Kidney (tissue), 14 donors: ENCODE results near the gene CCDC85B. TPM values are rescaled to one million over a fixed set of nuclear protein-coding genes. Genes with fewer than 3 reads are reported as not detected.

Source experiments
- DNase-seq, 5 donors: peaks; one replicate each; pipeline ENCODE4 v3.0.0-alpha.2; 2013 to 2020
- FAIRE-seq: peaks from 2 replicates; lab custom pipeline; 2012; peaks lifted over from hg19 to GRCh38; lab: Jason Lieb, UNC
- H3K27ac ChIP-seq, 2 donors: one replicate each; pipeline ENCODE4 v1.7.0; 2013; ENCODE audit warnings: low read depth in 2 of 2, low read length in 2 of 2, inconsistent platforms in 1 of 2
- H3K27me3 ChIP-seq: one replicate; pipeline ENCODE4 v1.7.1; 2013; ENCODE audit warnings: low read length, inconsistent platforms; ENCODE audit not compliant: control insufficient read depth, insufficient read depth
- H3K36me3 ChIP-seq, 3 donors: one replicate each; pipeline versions ENCODE4 v1.7.0 to v1.7.1; 2013; ENCODE audit warnings: low read length in 3 of 3, control low read depth in 1 of 3, inconsistent platforms in 1 of 3; ENCODE audit not compliant: insufficient read depth in 3 of 3, control insufficient read depth in 2 of 3
- H3K4me1 ChIP-seq, 3 donors: one replicate each; pipeline versions ENCODE4 v1.7.0 to v1.7.1; 2013; ENCODE audit warnings: low read length in 3 of 3, inconsistent platforms in 1 of 3, low read depth in 1 of 3; ENCODE audit not compliant: control insufficient read depth in 2 of 3, insufficient read depth in 2 of 3
- H3K4me3 ChIP-seq, 3 donors: one replicate each; pipeline versions ENCODE4 v1.7.0 to v1.8.1; 2013; ENCODE audit warnings: low read length in 3 of 3, control low read depth in 1 of 3, inconsistent platforms in 1 of 3
- H3K9ac ChIP-seq, 3 donors: one replicate each; pipeline versions ENCODE4 v1.7.0 to v1.7.1; 2013; ENCODE audit warnings: low read length in 3 of 3, control low read depth in 1 of 3, inconsistent platforms in 1 of 3
- H3K9me3 ChIP-seq, 3 donors: one replicate each; pipeline versions ENCODE4 v1.7.0 to v1.7.1; 2013; ENCODE audit warnings: low read length in 3 of 3, control low read depth in 1 of 3, inconsistent platforms in 1 of 3; ENCODE audit not compliant: control insufficient read depth in 2 of 3, insufficient read depth in 1 of 3
- CTCF ChIP-seq: IDR thresholded peaks from 3 replicates; pipeline ENCODE4 v1.5.1; 2012; ENCODE audit warnings: mild to moderate bottlenecking, moderate library complexity, borderline replicate concordance; ENCODE audit not compliant: insufficient read depth; ENCODE audit errors: extremely low read depth
- intact Hi-C: fragments of 100-400 bp; cut with DNase I; formaldehyde crosslinking; loops from one replicate; pipeline ENCODE4 v1.11.1; 2022
- polyA plus RNA-seq: library from polyadenylated mRNA; stranded (reverse); fragments of 350-450 nt; fragmentation: Illumina TruSeq; extraction: RNeasy Lipid Tissue Mini Kit (QIAGEN cat#74804); gene quantifications from one replicate; pipeline ENCODE4 v1.2.3, GENCODE V29; 2014; ENCODE audit warnings: low read depth, low replicate concordance; ENCODE audit not compliant: insufficient read depth
- total RNA-seq: library from RNA; stranded (reverse); fragmentation: NEBNext Ultra II Directional; extraction: Animal tissue kit (Norgen Biotek cat#: 25700); gene quantifications from one replicate; pipeline ENCODE4 v1.2.1, GENCODE V29; 2021
- donor health status: control.
- donor health status: control.
- donor health status: control.
- donor health status: control.
- donor health status: control.
- donor health status: DM: yes; HTN: yes; CAD: no.
- donor health status: Normal renal cell carcinoma (clear cell type).

CCDC85B gene
- total and polyA plus RNA-seq, 2 donors from 2014 or later = 26.1 to 31.8 TPM

GRCh38 chr11:65903715-65904114 lies 13.2 kb downstream of the CCDC85B start:
- FAIRE-seq (no peak), DNase-seq (no peak)
- Histone ChIP-seq H3K36me3 (no peaks in the 10 kb centered on the region), H3K27me3 (peaks cover 11% of the 10 kb centered on the region), H3K9ac (no peak overlapping the region), H3K4me3 (no peak overlapping the region), H3K9me3 (no peaks in the 10 kb centered on the region), H3K4me1 (peaks cover 0 to 6% (median 3%) of the 10 kb centered on the region in 3 donors), H3K27ac (no peak overlapping the region)
- TF ChIP-seq CTCF = no peak
- intact Hi-C loops = no loop called here

GRCh38 chr11:65906602-65907001 lies 16.1 kb downstream of the CCDC85B start:
- FAIRE-seq = no peak
- Histone ChIP-seq H3K9ac (no peak overlapping the region), H3K4me1 (peaks cover 0 to 1% (median 0%) of the 10 kb centered on the region in 3 donors), H3K4me3 (no peak overlapping the region), H3K9me3 (no peaks in the 10 kb centered on the region), H3K27ac (no peak overlapping the region), H3K36me3 (no peaks in the 10 kb centered on the region), H3K27me3 (no peaks in the 10 kb centered on the region)
- intact Hi-C loops = no loop called here
- no peak for DNase-seq
- no peak for TF ChIP-seq CTCF

- peaks cover 0 to 7% (median 0%) of the 10 kb centered on the region in 3 donors for H3K4me1 ChIP-seq
- intact Hi-C loops = no loop called here
- H3K9ac ChIP-seq = no peak overlapping the region
- FAIRE-seq (no peak), DNase-seq (no peak)
- H3K27me3 ChIP-seq = no peaks in the 10 kb centered on the region
- no peak overlapping the region for H3K4me3 ChIP-seq
- H3K9me3 ChIP-seq = no peaks in the 10 kb centered on the region
- no peak overlapping the region for H3K27ac ChIP-seq
- no peak for TF ChIP-seq CTCF
- no peaks in the 10 kb centered on the region for H3K36me3 ChIP-seq
Observed at GRCh38 chr11:65907878-65908277, 17.4 kb downstream of the CCDC85B start.
